ENCODE data around the gene HSBP1L1. TPM values are rescaled to one million over a fixed set of nuclear protein-coding genes. Genes with fewer than 3 reads are reported as not detected.

Gene HSBP1L1
- total RNA-seq, 1 experiment from 2014 or later = 41.4 TPM

GRCh38 chr18:79948719-79949411 lies 15.6 kb upstream of the HSBP1L1 start:
- Histone ChIP-seq H3K79me2 (ENCODE audit: insufficient read depth, low read length) (peaks cover 70% of the 10 kb centered on the region), H3K27me3 (ENCODE audit: insufficient read depth, low read length) (no peaks in the 10 kb centered on the region), H3K4me3 (replicated peaks in 1 of 2; ENCODE audit: low read depth in 1 of 2, low read length in 2 of 2) (no peak overlapping the region), H3K4me1 (ENCODE audit: control insufficient read depth in 1 of 2, insufficient read depth in 2 of 2, low read length in 2 of 2) (peaks cover 3 to 16% of the 10 kb centered on the region in 2 experiments; a peak in 2 of 4 replicates), H3K9ac (ENCODE audit: low read length) (no peak overlapping the region), H4K20me1 (ENCODE audit: insufficient read depth) (peaks cover 3% of the 10 kb centered on the region; the same call in 1 of the 2 replicates), H3K9me3 (ENCODE audit: control insufficient read depth in 1 of 2, insufficient read depth in 1 of 2, low read depth in 1 of 2, low read length in 2 of 2) (no peaks in the 10 kb centered on the region), H3K9me2 (ENCODE audit: insufficient read depth) (no peaks in the 10 kb centered on the region), H3K36me3 (ENCODE audit: control insufficient read depth in 1 of 2, insufficient read depth in 2 of 2, low read length in 2 of 2) (peaks cover 0 to 11% of the 10 kb centered on the region in 2 experiments; a peak in 1 of 4 replicates), H3K27ac (ENCODE audit: low read depth, low read length) (no peak overlapping the region), H2AFZ (ENCODE audit: low read depth, low read length, poor library complexity, severe bottlenecking) (no peak overlapping the region), H3K4me2 (ENCODE audit: low read length) (no peak overlapping the region)
- no peak for ATAC-seq
- ChIA-PET RAD21 (ENCODE audit: low non-redundant PET in 1 of 2, low total read pairs in 2 of 2, uncharacterized antibody in 2 of 2, unreplicated experiment in 2 of 2) (no interaction called here), CTCF (no interaction called here), POLR2A (no interaction called here)
- TF ChIP-seq REST (IDR thresholded peaks at IDR 0.05; ENCODE audit: low read depth) (no peak), ZNF274 (IDR thresholded peaks at IDR 0.05; ENCODE audit: low read depth, low read length) (no peak), SIN3A (IDR thresholded peaks at IDR 0.05; ENCODE audit: low read depth) (no peak), EGR1 (IDR thresholded peaks at IDR 0.05; ENCODE audit: low read depth) (no peak)
- DNase-seq (ENCODE audit: low read depth, low spot score) = no peak
- intact Hi-C loops (cut with micrococcal nuclease) = no loop called here
- BruUV-seq (replicated peaks) = no TSS peak
